ENCODE results near the gene CNN2.

CNN2 gene

GRCh38 chr19:1032264-1032867 is 6.0 kb downstream of the CNN2 start:
- no peak for DNase-seq

- no peak for DNase-seq
Observed at GRCh38 chr19:1035998-1036621, 9.7 kb downstream of the CNN2 start.

- DNase-seq = no peak
Observed at GRCh38 chr19:1037621-1038064, 11.2 kb downstream of the CNN2 start.

GRCh38 chr19:1038978-1039645 is 12.7 kb downstream of the CNN2 start:
- DNase-seq = no peak

- DNase-seq = peak; percentile 97
Observed at GRCh38 chr19:1039646-1040475, 13.5 kb downstream of the CNN2 start, which contains the start of gene ABCA7. TSS of gene ABCA7 (plus strand) at chr19:1040107. CDS start at chr19:1041362, 1,255 bp downstream.

- DNase-seq = peak; percentile 91
Observed at GRCh38 chr19:1040476-1041271, 14.3 kb downstream of the CNN2 start.

GRCh38 chr19:1041272-1041834 is 14.9 kb downstream of the CNN2 start:
- DNase-seq = no peak

GRCh38 chr19:1041835-1042685 is 15.7 kb downstream of the CNN2 start:
- DNase-seq = no peak

- no peak for DNase-seq
Observed at GRCh38 chr19:1042689-1043511, 16.5 kb downstream of the CNN2 start.

- DNase-seq = peak; percentile 54
Observed at GRCh38 chr19:1045247-1045603, 18.8 kb downstream of the CNN2 start.

GRCh38 chr19:1046117-1046626 is 19.8 kb downstream of the CNN2 start:
- no peak for DNase-seq

- no peak for DNase-seq
Observed at GRCh38 chr19:1046836-1047695, 20.7 kb downstream of the CNN2 start.

- DNase-seq = no peak
Observed at GRCh38 chr19:1047696-1048147, 21.3 kb downstream of the CNN2 start.

GRCh38 chr19:1049106-1049505 is 22.7 kb downstream of the CNN2 start:
- no peak for DNase-seq

- no peak for DNase-seq
Observed at GRCh38 chr19:1049800-1050199, 23.4 kb downstream of the CNN2 start.

GRCh38 chr19:1050989-1051788 is 24.8 kb downstream of the CNN2 start:
- DNase-seq = no peak

- no peak for DNase-seq
Observed at GRCh38 chr19:1051791-1052190, 25.4 kb downstream of the CNN2 start.
